ENCODE measurements around the gene ACTN2.

Gene ACTN2

GRCh38 chr1:236728752-236729151 is 42.5 kb downstream of the ACTN2 start:
- H3K4me3 ChIP-seq (replicated peaks in 1 of 2; ENCODE audit: low read depth in 2 of 2, low read length in 2 of 2), result no peak overlapping the region
- no peak for TF ChIP-seq CTCF (IDR thresholded peaks at IDR 0.05; ENCODE audit: low read depth, low read length)
- DNase-seq (ENCODE audit: low read depth in 2 of 2), result no peak

GRCh38 chr1:236733653-236734052 is 47.4 kb downstream of the ACTN2 start:
- no peak overlapping the region for H3K4me3 ChIP-seq (replicated peaks in 1 of 2; ENCODE audit: low read depth in 2 of 2, low read length in 2 of 2)
- DNase-seq (ENCODE audit: low read depth in 2 of 2), result no peak
- TF ChIP-seq CTCF (IDR thresholded peaks at IDR 0.05; ENCODE audit: low read depth, low read length), result no peak

GRCh38 chr1:236734141-236734765 is 48.0 kb downstream of the ACTN2 start:
- DNase-seq (ENCODE audit: low read depth in 2 of 2), result peak; percentile 13 to 37
- no peak for TF ChIP-seq CTCF (IDR thresholded peaks at IDR 0.05; ENCODE audit: low read depth, low read length)
- H3K4me3 ChIP-seq (replicated peaks in 1 of 2; ENCODE audit: low read depth in 2 of 2, low read length in 2 of 2), result no peak overlapping the region

GRCh38 chr1:236736761-236737160 is 50.5 kb downstream of the ACTN2 start:
- H3K4me3 ChIP-seq (replicated peaks in 1 of 2; ENCODE audit: low read depth in 2 of 2, low read length in 2 of 2), result no peak overlapping the region
- no peak for TF ChIP-seq CTCF (IDR thresholded peaks at IDR 0.05; ENCODE audit: low read depth, low read length)

GRCh38 chr1:236741753-236742152 is 55.5 kb downstream of the ACTN2 start:
- H3K4me3 ChIP-seq (replicated peaks in 1 of 2; ENCODE audit: low read depth in 2 of 2, low read length in 2 of 2), result no peak overlapping the region
- no peak for DNase-seq (ENCODE audit: low read depth in 2 of 2)
- no peak for TF ChIP-seq CTCF (IDR thresholded peaks at IDR 0.05; ENCODE audit: low read depth, low read length)

More at GRCh38 chr1:236736761-236737160, 50.5 kb downstream of the ACTN2 start:
- no peak for DNase-seq (ENCODE audit: low read depth in 2 of 2)

GRCh38 chr1:236742421-236743160 is 56.3 kb downstream of the ACTN2 start:
- H3K4me3 ChIP-seq (replicated peaks in 1 of 2; ENCODE audit: low read depth in 2 of 2, low read length in 2 of 2), result no peak overlapping the region
- no peak for DNase-seq (ENCODE audit: low read depth in 2 of 2)
- no peak for TF ChIP-seq CTCF (IDR thresholded peaks at IDR 0.05; ENCODE audit: low read depth, low read length)

All from cardiac fibroblast (primary cell).